ENCODE data around the gene NANOS1.

GRCh38 chr10:119049361-119049760 is 19.8 kb downstream of the NANOS1 start:
- TF ChIP-seq CTCF (IDR thresholded peaks at IDR 0.05) = no peak
- TF ChIP-seq POLR2A (IDR thresholded peaks at IDR 0.05) = no peak
